Activated CD4-positive, alpha-beta T cell treated with anti-CD3 and anti-CD28 coated beads, Interleukin-2, amount 50 U/mL, for 24 hours (primary cell): ENCODE data around the gene UBA1.

Source experiments
- DNase-seq, 2 donors: peaks; one replicate each; pipeline ENCODE4 v3.0.0-alpha.2; 2020; ENCODE audit warnings: low read depth in 1 of 2, low spot score in 1 of 2

UBA1 gene

DNA sequence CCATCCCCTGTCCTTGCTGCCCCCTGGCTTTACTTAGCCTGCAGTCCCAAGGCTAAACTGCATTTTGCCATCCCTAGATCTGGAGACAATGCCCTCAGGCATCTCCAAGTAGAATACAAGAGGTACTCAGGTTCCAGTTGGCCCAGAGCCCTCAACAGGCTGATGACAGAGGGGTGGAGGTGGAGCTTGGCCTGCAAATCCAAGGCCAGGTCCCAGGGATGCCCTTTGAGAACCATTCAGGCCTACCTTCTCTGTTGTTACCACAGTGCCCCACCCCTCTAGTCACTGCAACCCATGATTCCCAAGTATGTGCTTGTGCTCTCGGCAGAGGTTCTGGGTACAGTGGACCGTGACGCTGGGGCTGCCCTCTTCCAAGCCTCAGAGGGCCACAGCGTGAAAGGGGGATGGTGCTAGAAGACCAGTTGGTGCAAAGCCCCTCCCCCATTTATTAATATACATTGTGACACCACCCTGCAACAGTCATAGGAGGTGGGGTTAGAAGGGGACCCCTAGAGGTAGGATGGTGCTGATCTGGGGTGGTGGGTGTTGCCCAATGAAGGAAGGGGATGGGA is 6.4 kb upstream of the UBA1 start:
- no peak for DNase-seq

DNA sequence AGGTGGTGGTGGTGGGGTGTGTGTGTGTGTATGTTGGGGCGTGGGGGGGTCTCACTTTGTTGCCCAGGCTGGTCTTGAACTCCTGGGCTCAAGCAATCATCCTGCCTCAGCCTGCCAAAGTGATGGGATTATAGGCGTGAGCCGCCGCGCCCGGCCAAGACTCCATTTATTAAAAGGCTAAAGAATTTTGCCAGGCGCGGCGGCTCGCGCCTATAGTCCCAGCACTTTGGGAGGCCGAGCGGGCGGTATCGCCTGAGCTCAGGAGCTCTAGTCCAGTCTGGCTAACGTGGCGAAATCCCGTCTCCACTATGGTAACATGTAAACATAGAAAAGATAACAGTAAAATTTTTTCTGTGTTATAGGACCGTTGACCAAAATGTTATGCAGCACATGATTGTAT is 3.7 kb upstream of the UBA1 start:
- no peak for DNase-seq

DNA sequence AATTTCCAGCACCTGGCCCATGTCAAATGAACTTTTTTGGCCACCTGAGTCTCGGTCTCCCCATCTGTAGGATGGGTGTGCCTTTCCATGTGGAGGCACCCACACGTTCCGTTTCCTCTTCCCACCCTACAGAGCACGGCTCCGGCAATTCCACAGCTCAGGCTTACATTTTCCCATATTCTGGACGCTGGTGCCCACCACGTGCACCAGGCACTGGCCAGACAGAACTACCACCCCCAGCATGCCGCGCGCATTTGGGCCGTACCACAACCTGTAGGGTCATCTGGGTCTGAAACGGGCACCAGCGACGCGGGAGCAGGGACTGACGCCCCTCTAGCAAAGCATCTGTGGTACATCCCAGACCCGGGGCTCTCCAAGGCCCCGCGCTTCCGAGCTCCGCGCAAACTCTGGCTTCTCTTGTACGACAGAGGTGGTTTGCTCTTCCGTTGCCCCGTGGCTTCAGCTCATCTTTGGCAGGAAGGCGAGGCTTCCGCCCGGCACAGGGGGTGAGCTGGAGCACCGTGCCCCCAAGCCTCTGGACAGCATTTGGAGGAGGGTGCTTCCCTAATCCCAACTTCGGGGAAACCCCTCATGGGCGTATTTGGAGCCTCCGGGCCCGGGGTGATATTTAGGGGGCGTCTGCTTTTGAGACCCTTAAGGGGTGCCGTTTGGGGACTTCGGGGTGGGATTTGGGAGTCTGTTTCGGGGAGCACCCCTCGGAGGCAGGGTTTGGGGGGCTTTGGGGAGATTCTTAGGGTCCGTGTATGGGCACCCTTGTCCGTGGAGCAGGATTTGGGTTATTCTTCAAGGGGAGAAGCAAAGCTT is 3.0 kb upstream of the UBA1 start:
- peak; percentile 44 to 76 for DNase-seq

DNA sequence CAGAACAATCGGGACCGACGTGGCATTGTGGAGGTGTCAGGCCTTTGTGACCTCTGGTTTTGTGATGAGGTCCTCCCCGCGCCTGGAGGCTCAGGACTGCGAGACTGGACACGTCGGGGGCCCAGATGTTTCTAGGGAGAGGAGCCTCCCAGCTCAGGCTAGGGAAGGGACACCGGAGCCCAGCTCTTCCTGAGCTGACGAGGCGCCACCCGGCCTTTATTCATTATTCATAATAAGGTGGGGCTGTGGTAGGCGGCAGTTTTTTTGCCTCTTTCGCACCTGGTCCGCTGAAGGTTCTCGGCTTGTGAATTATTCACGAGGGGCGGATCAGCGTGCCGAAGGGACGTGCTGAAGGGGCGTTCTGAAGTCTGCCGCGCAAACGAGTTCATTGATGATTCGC is 2.3 kb upstream of the UBA1 start:
- DNase-seq: peak; percentile 4 to 37

DNA sequence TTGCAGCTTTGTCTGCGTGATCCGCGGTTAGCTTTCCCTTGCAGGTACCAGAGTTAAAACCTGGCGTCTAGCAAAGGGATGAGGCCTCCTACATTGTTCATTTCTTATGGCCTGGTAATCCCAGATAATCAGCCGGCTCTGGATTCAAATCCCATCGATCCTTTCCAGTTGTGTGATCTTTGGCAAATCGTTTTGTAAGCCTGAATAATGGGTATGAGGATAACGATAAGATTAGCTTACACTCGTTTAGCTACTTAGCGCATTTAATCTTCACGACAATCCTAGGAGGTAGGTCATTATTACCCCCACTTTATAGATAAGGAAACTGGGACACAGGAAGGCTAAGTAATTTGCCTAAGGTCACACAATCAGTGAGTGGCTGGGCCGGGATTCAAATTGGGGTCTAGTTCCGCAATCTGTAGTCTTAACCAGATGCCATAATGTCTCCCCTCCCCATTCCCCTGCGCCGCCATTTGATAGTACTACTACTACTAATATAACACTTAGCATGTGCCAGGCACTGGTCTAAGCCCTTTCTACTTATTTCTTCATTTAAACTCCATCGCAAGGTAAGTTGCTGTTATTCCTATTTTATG is 1.7 kb upstream of the UBA1 start:
- no peak for DNase-seq

DNA sequence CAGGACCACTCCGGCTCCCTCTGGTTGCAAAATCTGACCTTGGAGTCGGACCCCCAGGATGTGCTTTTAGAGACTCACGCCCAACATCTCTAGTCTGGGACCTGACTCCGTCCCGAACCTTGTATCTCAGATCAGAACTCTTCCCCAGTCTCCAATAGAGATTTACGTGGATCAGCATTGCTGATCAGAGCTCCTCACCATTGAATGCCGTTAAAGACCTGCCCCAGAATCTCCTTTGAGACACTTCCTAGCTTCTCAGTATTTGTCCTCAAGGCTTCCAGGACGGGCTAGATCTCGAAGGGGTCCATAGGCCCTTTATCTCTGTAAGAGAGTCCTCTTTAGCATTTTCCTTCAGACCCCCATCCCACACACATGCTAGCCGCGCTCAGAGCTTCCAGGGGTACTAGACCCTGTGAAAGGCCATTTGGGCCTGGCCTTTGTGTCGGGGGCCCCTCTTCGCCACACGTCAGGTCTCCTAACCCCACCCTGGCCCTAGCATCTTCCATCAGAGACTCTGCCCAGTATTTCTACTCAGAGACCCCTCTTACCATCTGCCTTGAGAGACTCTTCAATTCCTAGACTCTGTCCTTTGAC is 662 bp downstream of the UBA1 start:
- DNase-seq: no peak

DNA sequence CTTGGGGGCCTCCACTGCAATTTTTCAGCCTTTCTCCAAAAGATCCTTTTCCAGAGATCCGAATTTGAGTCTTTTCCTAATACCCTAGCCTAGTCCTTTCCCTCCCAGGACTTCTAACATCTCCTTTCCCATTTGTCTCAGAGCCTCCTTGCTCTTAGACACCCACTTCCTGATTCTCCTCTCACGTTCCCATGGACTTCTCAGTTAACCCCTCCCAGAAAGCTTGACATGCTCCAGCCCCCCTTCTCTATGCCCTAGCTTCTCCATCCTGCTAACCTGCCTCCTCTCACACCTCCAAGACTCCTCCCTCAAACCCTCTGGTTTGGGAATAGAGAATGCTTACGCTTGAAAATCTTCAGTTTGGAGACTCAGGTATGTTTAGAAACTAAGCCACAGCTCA is 2.5 kb downstream of the UBA1 start:
- DNase-seq: no peak

DNA sequence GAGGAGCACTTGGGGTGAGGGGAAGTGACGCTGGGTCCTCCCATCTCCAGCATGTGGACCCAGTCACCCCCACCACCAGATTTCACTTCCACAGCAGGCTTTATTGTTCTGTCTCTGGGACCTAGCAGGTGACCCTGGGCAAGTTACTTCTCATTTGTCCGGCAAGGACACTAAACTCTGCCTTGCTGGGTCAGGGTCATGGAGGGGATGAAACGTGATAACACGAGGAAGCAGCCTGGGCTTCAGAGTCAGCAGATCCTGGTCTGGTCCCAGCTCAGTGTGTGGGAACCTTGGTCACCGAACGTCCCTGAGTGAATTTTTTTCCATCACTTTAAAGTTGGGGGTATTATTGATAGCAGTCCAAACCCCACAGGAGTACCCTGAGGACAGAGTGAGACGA is 3.9 kb downstream of the UBA1 start:
- no peak for DNase-seq

DNA sequence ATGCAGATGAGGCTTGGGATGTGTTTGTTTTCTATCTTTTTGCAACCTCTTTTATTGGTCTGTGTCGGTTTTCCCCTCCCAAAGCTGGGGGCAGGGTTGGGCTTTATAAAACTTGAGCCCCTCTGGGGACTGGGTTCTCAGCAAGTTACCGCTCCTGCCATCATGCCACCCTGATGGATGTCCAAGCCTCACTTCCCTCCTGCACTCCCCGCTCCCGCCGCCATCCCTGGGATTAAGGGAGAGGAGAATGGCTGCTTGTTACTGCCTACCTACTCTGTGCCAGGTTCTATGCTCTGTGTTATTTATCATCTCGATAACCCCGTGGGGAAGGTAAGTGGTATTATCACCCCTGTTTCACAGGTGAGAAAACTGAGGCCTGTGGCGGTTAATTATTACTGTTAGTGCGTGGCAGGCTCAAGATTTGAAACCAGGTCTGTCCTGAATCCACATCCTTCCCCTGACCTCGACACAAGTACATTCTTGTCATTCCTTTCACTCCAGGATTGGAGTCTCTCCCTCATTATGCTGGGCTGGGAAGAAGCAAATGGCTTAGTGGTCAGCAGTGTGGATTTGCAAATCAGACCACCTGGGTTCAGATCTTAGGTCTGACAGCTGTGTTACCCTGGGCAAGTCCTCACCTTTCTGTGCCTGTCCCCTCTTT is 4.5 kb downstream of the UBA1 start:
- DNase-seq: no peak

DNA sequence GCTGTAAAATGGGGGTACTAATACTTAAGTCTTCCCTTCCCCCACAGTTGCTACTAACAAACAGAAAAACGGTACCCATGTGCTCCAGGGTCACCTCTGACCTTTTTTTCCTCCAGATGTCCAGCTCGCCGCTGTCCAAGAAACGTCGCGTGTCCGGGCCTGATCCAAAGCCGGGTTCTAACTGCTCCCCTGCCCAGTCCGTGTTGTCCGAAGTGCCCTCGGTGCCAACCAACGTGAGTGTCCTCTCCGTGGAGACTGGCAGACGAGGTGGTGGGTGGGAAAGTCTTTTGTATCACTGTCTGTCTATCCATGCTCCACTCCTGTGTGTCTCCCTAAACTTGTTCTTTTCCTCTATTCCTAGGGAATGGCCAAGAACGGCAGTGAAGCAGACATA is 5.1 kb downstream of the UBA1 start:
- no peak for DNase-seq

DNA sequence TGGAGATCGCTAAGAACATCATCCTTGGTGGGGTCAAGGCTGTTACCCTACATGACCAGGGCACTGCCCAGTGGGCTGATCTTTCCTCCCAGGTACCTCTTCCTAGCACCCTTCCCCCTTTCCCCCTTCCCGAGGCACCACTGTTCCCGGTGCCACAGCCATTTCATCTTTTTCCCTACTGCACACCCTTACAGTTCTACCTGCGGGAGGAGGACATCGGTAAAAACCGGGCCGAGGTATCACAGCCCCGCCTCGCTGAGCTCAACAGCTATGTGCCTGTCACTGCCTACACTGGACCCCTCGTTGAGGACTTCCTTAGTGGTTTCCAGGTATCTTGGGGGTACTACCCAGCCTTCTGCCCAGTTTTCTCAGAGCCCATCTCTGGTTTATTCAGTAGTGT is 5.7 kb downstream of the UBA1 start:
- no peak for DNase-seq

DNA sequence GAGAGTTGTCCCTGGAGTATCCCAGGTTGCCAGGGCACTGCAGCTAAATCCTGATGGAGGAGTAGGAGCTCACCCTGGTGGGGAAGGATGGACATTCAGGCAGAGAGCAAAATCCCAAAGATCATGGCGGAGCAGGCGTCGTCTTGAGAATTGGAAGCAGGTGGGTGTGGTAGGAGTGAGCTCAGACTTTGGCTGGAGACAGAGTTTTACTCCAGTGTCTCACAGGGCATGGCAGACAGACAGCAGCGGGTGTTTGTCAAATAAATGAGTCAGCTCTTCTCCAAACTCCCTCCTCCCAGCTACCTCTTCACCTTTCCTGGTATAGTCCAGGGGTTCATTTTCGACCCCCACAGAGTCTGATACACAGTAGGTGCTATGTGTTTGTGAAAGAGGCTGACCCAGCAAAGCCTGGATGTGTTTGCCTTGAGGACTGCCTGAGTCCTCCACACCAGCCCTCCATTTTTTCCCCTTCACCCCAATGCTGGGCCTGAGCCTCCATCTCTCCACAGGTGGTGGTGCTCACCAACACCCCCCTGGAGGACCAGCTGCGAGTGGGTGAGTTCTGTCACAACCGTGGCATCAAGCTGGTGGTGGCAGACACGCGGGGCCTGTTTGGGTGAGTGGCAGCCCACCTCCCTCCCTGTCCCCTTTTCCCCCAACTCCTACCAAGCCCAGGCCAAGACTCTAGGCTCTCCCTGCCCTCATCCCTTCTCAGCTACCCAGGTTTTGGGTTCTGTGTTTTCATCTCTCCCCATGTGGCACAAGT is 6.9 kb downstream of the UBA1 start:
- no peak for DNase-seq

DNA sequence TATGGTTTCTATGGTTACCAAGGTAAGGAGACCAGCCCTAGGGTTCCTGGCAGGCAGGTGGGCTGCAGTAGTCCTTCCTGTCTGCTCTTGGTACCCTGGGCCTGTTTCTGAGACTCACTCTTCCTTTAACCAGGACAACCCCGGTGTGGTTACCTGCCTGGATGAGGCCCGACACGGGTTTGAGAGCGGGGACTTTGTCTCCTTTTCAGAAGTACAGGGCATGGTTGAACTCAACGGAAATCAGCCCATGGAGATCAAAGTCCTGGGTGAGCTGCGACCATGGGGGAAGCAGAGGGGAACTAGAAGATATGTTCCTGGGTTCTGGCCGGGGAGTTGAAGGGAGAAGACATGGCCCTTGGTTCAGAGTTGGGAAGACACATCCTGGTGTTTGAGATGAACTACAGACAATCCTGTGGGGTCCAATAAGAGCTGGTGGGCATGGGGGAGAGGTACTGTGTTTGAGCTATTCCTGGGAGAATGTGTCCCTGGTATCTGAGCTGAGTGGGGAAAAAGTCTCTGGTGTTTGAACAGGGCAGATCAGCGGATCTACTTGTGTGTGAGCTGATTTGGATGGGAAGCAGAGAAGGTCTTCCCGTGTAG is 7.8 kb downstream of the UBA1 start:
- no peak for DNase-seq

DNA sequence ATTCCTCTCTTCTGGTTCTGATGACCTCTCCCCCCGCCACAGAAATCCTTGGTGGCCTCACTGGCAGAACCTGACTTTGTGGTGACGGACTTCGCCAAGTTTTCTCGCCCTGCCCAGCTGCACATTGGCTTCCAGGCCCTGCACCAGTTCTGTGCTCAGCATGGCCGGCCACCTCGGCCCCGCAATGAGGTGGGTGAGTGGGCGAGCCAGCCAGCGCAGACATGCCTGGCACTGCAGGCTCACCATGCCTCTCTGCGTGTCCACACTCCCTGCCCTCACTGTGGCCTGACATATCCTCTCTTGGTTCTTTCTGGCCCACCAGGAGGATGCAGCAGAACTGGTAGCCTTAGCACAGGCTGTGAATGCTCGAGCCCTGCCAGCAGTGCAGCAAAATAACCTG is 8.7 kb downstream of the UBA1 start:
- DNase-seq: no peak

DNA sequence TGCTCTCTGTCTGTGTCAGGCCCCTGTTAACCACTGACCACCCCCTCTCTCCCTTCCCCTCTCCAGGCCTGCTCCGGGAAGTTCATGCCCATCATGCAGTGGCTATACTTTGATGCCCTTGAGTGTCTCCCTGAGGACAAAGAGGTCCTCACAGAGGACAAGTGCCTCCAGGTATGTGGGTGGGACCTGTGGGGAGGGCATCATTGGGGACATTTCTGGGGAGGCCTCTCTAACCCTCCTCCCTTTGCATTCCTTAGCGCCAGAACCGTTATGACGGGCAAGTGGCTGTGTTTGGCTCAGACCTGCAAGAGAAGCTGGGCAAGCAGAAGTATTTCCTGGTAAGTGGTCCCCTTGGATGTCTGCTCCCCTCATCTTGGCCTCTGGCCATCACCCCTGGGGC is 9.2 kb downstream of the UBA1 start:
- no peak for DNase-seq

DNA sequence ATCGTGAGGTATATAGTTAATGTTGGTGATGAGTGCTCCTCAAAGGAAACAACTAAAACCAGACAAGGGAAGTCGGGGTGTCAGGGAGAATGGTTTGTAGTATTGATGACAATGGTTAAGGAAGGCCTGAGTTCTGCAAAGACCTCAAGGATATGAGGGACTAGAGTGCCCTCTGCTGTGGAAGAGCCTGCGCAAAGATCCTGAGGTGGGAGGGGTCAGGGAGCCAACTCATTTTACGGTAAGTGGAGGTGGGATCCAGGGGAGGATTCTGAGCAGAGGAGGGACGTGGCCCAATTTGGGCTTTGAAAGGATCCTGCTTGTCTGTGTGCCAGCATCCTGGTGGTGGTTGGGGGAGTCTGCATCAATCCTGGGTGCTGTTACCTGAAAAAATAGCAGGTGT is 11.3 kb downstream of the UBA1 start:
- DNase-seq: no peak

DNA sequence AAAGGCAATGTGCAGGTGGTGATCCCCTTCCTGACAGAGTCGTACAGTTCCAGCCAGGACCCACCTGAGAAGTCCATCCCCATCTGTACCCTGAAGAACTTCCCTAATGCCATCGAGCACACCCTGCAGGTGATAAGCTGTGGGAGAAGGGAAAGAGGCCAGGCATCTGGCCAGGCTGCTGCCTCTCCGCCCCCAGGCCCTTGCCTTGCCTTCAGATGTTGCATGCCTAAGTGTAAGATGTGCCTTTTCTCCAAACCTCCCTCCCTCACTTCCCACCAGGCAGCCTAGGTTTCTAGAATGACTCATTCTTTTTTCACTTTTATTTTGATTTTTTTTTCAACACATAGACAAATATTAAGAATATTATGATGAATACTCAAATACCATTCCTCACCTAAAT is 12.7 kb downstream of the UBA1 start:
- DNase-seq: no peak

DNA sequence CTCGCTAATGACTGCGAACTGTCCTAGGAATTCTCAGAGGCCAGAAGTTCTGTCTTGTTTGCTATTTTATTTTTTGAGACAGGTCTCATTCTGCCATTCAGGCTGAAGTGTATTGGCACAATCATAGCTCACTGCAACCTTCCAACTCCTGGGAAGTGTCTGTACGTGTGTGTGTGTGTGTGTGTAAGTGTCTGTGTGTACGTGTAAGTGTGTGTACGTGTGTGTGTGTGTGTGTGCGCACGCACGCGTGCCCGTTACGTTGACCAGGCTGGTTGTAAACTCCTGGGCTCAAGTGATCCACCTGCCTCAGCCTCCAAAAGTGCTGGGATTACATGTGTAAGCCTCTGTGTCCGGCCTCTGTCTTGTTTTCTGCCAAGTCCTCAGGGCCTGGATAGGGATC is 14.5 kb downstream of the UBA1 start:
- DNase-seq: no peak

DNA sequence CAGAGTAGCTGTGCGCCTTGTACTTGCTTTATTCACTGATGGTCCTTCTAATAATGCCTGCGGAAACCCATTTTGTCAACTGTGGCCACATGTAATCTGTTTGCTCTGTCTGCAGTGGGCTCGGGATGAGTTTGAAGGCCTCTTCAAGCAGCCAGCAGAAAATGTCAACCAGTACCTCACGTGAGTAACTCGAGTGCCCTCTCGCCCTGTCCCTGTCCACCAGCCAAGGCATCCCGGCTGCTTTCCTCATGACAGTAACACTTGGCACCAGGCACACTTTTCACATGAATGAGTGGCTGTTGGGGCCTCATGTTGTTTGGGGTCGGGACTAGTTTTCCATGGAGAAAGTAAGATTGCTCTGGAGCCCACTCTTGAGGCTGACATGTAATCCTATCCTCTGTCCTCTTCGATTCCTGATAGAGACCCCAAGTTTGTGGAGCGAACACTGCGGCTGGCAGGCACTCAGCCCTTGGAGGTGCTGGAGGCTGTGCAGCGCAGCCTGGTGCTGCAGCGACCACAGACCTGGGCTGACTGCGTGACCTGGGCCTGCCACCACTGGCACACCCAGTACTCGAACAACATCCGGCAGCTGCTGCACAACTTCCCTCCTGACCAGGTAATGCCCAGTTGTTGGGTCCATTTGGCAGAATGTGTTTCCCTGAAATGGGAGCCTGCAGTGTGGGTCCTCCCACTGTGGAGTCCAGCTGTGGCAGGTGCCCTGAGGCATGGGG is 16.0 kb downstream of the UBA1 start:
- no peak for DNase-seq
